ENCODE measurements around the gene BPIFA1. TPM values are rescaled to one million over a fixed set of nuclear protein-coding genes. Genes with fewer than 3 reads are reported as not detected.

Gene BPIFA1
- total RNA-seq (2021; fragmentation: NEBNext Ultra II Directional; extraction: Animal tissue kit (Norgen Biotek cat#: 25700)) (not detected in 2 replicates), polyA plus RNA-seq (2011; rRNA removed) (not detected in 2 replicates), polyA minus RNA-seq (2011; rRNA and poly(A)+ RNA removed) (not detected in 2 replicates)
- not detected for polyA plus RNA-seq (2011; cell fraction: cytosol; rRNA removed)
- polyA plus RNA-seq (2011; cell fraction: nucleus; rRNA removed) = not detected
- polyA plus RNA-seq (2012, experiment 1 of 2) = not detected in 4 replicates
- polyA plus RNA-seq (2012, experiment 2 of 2) = not detected
- polyA plus RNA-seq (2013, experiment 1 of 2) = not detected
- not detected for polyA plus RNA-seq (2013, experiment 2 of 2)
- not detected for polyA minus RNA-seq (2011; cell fraction: cytosol; rRNA and poly(A)+ RNA removed)
- polyA minus RNA-seq (2011; cell fraction: nucleus; rRNA and poly(A)+ RNA removed) = not detected
- long read RNA-seq, experiment 1 = 0 reads
- long read RNA-seq, experiment 2 = 0 reads

DNA sequence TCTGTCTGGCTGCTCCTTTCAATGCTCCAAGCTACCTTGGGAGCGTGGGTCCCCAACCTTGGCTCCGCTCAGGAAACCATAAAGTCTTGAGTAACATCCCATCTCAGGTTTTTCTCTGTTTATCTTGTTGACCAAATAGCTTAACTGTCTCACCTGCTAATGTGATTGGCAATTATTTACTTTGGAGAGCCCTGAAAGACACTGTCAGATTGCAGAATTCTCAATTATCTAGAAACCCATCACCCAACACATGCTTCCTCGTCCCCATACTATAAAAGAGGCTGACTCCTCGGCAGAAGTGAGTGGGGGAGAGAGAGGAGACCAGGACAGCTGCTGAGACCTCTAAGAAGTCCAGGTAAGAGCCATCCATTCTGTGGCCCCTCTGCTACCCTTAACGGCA, at the start of gene BPIFA1:
Gene BPIFA1, plus strand, starts transcription at position 301 of the 400 bp plus-strand sequence. CDS start 1,716 bp downstream, outside the sequence.
- no peak within 1 kb of the TSS for H2AK5ac ChIP-seq (ENCODE audit: low read depth, low read length)
- no peak for FAIRE-seq
- ChIA-PET POLR2A (ENCODE audit: partially characterized antibody) (no interaction called here), CTCF (ENCODE audit: partially characterized antibody) (interaction anchor here (0.9 to 4.1 kb wide), 7 partner anchors 10 to 240 kb away, joined by 3 to 15 read pairs (median 4); no protein-coding TSS in a partner anchor)
- no peak within 1 kb of the TSS for H2AFZ ChIP-seq (ENCODE audit: low read length)
- H3K23me2 ChIP-seq (ENCODE audit: low read depth, low read length) = peaks cover 3% of the 10 kb centered on the region; the same call in 1 of the 2 replicates
- H2BK12ac ChIP-seq (ENCODE audit: low read depth, low read length) = no peak within 1 kb of the TSS
- no peak within 1 kb of the TSS for H3K18ac ChIP-seq (ENCODE audit: extremely low read depth, low read length)
- H3K9ac ChIP-seq (replicated peaks in 1 of 4; ENCODE audit: extremely low read depth in 1 of 4, low read depth in 3 of 4, low read length in 3 of 4) = no peak within 1 kb of the TSS
- H2BK5ac ChIP-seq (ENCODE audit: low read depth, low read length) = no peak within 1 kb of the TSS
- no peaks in the 10 kb centered on the region for H3K79me2 ChIP-seq (ENCODE audit: control insufficient read depth in 1 of 2, insufficient read depth in 2 of 2, low read length in 2 of 2)
- no peak within 1 kb of the TSS for H3K4me3 ChIP-seq (ENCODE audit: extremely low read depth in 1 of 4, insufficient read depth in 2 of 4, low read depth in 3 of 4, low read length in 4 of 4)
- H4K91ac ChIP-seq (replicated peaks; ENCODE audit: insufficient read length, low read length) = no peak within 1 kb of the TSS
- H3K4me2 ChIP-seq (ENCODE audit: insufficient read depth in 1 of 2, low read depth in 2 of 2, low read length in 2 of 2) = no peak within 1 kb of the TSS
- H3K27ac ChIP-seq (ENCODE audit: low read depth, low read length) = no peak within 1 kb of the TSS
- H2BK20ac ChIP-seq (ENCODE audit: low read length) = no peak within 1 kb of the TSS
- no peak within 1 kb of the TSS for H3K14ac ChIP-seq (ENCODE audit: insufficient read length)
- no peaks in the 10 kb centered on the region for H3K79me1 ChIP-seq (ENCODE audit: low read depth, low read length)
- 0 out of 7 replicates have a peak, but pooled peaks cover 0 to 3% (median 0%) of the 10 kb centered on the region in 4 experiments for H3K4me1 ChIP-seq (replicated peaks in 1 of 4; ENCODE audit: control insufficient read depth in 3 of 4, insufficient read depth in 4 of 4, low read length in 3 of 4)
- no peak within 1 kb of the TSS for H3K56ac ChIP-seq (replicated peaks; ENCODE audit: insufficient read length, low read depth, low read length)
- no peaks in the 10 kb centered on the region for H3K9me3 ChIP-seq (ENCODE audit: insufficient read depth in 2 of 2, low read depth in 1 of 2, low read length in 1 of 2)
- 80% methylated on average over 5 of the region's 5 CpGs; no CpG with 5 or more reads in 1 of the 2 experiments for WGBS, 2 experiments (ENCODE audit: extremely low coverage in 1 of 2, insufficient coverage in 1 of 2, insufficient read length in 1 of 2, insufficient replicate concordance in 2 of 2, low coverage in 1 of 2, low lambda C conversion rate in 2 of 2, missing lambda C conversion rate in 1 of 2)
- no peaks in the 10 kb centered on the region for H3K36me3 ChIP-seq (ENCODE audit: control insufficient read depth in 2 of 4, insufficient read depth in 4 of 4, low read length in 3 of 4)
- H2BK15ac ChIP-seq (ENCODE audit: low read length) = no peak within 1 kb of the TSS
- H4K8ac ChIP-seq (ENCODE audit: extremely low read depth, insufficient read depth, low read length) = no peak within 1 kb of the TSS
- H4K20me1 ChIP-seq (replicated peaks in 1 of 2; ENCODE audit: control insufficient read depth in 1 of 2, insufficient read depth in 2 of 2, low read length in 2 of 2) = no peaks in the 10 kb centered on the region
- no peak within 1 kb of the TSS for H3K4ac ChIP-seq (replicated peaks; ENCODE audit: insufficient read length, low read depth, low read length)
- no peak within 1 kb of the TSS for H4K5ac ChIP-seq (ENCODE audit: insufficient read length, low read depth, low read length)
- no peak for DNase-seq (ENCODE audit: low read depth in 1 of 2, low spot score in 2 of 2)
- no peak within 1 kb of the TSS for H2BK120ac ChIP-seq (replicated peaks; ENCODE audit: low read depth, low read length)
- no peak within 1 kb of the TSS for H3K23ac ChIP-seq (ENCODE audit: insufficient read length)
- no peaks in the 10 kb centered on the region for H3K27me3 ChIP-seq (replicated peaks in 1 of 4; ENCODE audit: control insufficient read depth in 3 of 4, extremely low read depth in 1 of 4, insufficient read depth in 3 of 4, low read length in 3 of 4)
- TF ChIP-seq, protein P1, sequence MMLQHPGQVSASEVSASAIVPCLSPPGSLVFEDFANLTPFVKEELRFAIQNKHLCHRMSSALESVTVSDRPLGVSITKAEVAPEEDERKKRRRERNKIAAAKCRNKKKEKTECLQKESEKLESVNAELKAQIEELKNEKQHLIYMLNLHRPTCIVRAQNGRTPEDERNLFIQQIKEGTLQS (IDR thresholded peaks at IDR 0.05; ENCODE audit: insufficient read depth, low read depth, low read length) = no peak
- TF ChIP-seq RAD21 (IDR thresholded peaks at IDR 0.05 in 1 of 2, conservative IDR thresholded peaks at IDR 0.05 in 1 of 2; ENCODE audit: low read depth in 2 of 2, low read length in 2 of 2) = no peak
- TF ChIP-seq, protein P2, sequence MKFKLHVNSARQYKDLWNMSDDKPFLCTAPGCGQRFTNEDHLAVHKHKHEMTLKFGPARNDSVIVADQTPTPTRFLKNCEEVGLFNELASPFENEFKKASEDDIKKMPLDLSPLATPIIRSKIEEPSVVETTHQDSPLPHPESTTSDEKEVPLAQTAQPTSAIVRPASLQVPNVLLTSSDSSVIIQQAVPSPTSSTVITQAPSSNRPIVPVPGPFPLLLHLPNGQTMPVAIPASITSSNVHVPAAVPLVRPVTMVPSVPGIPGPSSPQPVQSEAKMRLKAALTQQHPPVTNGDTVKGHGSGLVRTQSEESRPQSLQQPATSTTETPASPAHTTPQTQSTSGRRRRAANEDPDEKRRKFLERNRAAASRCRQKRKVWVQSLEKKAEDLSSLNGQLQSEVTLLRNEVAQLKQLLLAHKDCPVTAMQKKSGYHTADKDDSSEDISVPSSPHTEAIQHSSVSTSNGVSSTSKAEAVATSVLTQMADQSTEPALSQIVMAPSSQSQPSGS (IDR thresholded peaks at IDR 0.05; ENCODE audit: low read length) = no peak
- TF ChIP-seq GABPA (IDR thresholded peaks at IDR 0.05; ENCODE audit: borderline replicate concordance, insufficient read depth, low read length) = no peak
- TF ChIP-seq EP300 (IDR thresholded peaks at IDR 0.05; ENCODE audit: borderline replicate concordance in 1 of 2, low read depth in 2 of 2, low read length in 2 of 2) = no peak
- TF ChIP-seq POLR2A (IDR thresholded peaks at IDR 0.05; ENCODE audit: control extremely low read depth in 1 of 2, low read depth in 2 of 2, low read length in 2 of 2) = no peak
- TF ChIP-seq TAF7 (optimal IDR thresholded peaks at IDR 0.05; ENCODE audit: borderline replicate concordance, low read depth, low read length) = no peak
- TF ChIP-seq, protein P3, sequence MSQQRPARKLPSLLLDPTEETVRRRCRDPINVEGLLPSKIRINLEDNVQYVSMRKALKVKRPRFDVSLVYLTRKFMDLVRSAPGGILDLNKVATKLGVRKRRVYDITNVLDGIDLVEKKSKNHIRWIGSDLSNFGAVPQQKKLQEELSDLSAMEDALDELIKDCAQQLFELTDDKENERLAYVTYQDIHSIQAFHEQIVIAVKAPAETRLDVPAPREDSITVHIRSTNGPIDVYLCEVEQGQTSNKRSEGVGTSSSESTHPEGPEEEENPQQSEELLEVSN (IDR thresholded peaks at IDR 0.05) = no peak
